Sigmoid colon (tissue), 7 donors: ENCODE data around the gene TSPAN19. TPM values are rescaled to one million over a fixed set of nuclear protein-coding genes. Genes with fewer than 3 reads are reported as not detected.

Experiments used
- DNase-seq: peaks from one replicate; pipeline ENCODE4 v3.0.0-alpha.2; 2019
- H3K27ac ChIP-seq, 4 donors: fragments of 200-600 bp; sonication (generic); one replicate each; pipeline ENCODE4 v1.5.1; 2016 to 2019; ENCODE audit warnings: mild to moderate bottlenecking in 1 of 4
- H3K27me3 ChIP-seq, 3 donors: fragments of 200-600 bp; sonication (generic); one replicate each; pipeline ENCODE4 v1.5.1; 2019; ENCODE audit warnings: mild to moderate bottlenecking in 1 of 3
- H3K36me3 ChIP-seq, 4 donors: fragments of 200-600 bp; sonication (generic); one replicate each; pipeline ENCODE4 v1.5.1; 2016 to 2019
- H3K4me1 ChIP-seq, 4 donors: fragments of 200-600 bp; sonication (generic); one replicate each; pipeline ENCODE4 v1.5.1; 2017 to 2019
- H3K4me3 ChIP-seq, 4 donors: fragments of 200-600 bp; sonication (generic); one replicate each; pipeline ENCODE4 v1.5.1; 2017 to 2019; ENCODE audit warnings: mild to moderate bottlenecking in 2 of 4, moderate library complexity in 1 of 4
- H3K9me3 ChIP-seq, 4 donors: fragments of 200-600 bp in 3 of 4; sonication (generic) in 3 of 4; one replicate each; pipeline versions ENCODE4 v1.5.1 to v1.6.1; 2013 to 2019
- CTCF ChIP-seq, 4 experiments: fragments of 450-650 bp in 3 of 4; fragments of 200-600 bp in 1 of 4; IDR thresholded peaks; one replicate each; pipeline ENCODE4 v1.5.1; 2016 to 2019; ENCODE audit warnings: antibody characterized with exemption in 4 of 4, mild to moderate bottlenecking in 3 of 4, moderate library complexity in 2 of 4
- EP300 ChIP-seq, 4 donors: sonication (generic); formaldehyde crosslinking; IDR thresholded peaks; one replicate each; pipeline ENCODE4 v1.6.1; 2017; ENCODE audit warnings: antibody characterized with exemption in 4 of 4
- POLR2A ChIP-seq, 2 donors: fragments of 450-650 bp; IDR thresholded peaks; one replicate each; pipeline ENCODE4 v1.6.1; 2016; ENCODE audit warnings: antibody characterized with exemption in 2 of 2, mild to moderate bottlenecking in 2 of 2, moderate library complexity in 2 of 2
- POLR2AphosphoS5 ChIP-seq, 4 donors: sonication (generic); formaldehyde crosslinking; IDR thresholded peaks; one replicate each; pipeline ENCODE4 v1.6.1; 2017; ENCODE audit warnings: antibody characterized with exemption in 4 of 4
- WGBS, 2 donors: extraction: QIAGEN DNeasy Blood & Tissue Kit; methylation state at CpG; one replicate each; pipeline ENCODE4 v1.1.7; 2013; 5-methylcytosine and 5-hydroxymethylcytosine counted together
- intact Hi-C: fragments of 100-400 bp; cut with DNase I; formaldehyde crosslinking; loops from one replicate; pipeline ENCODE4 v1.15.1; 2023
- polyA plus RNA-seq, 3 donors: library from polyadenylated mRNA; stranded (reverse); fragments of 200-250 nt; gene quantifications; one replicate each; pipeline ENCODE4 v1.2.3, GENCODE V29; 2013
- total RNA-seq, 4 donors: library from RNA; depleted of rRNA; stranded (reverse); fragments of >200 nt; gene quantifications; one replicate each; pipeline ENCODE4 v1.1.0, GENCODE V29; 2016
- donor health status: healthy with polysubstance abuse.
- donor health status: Bipolar disorder and iron deficiency.
- donor health status: healthy.

The TSPAN19 gene
- total and polyA plus RNA-seq, 7 donors = 0.81 TPM; not detected in 6

GRCh38 chr12:84976133-84976532, 59.9 kb downstream of the TSPAN19 start:
- H3K27me3 ChIP-seq = no peaks in the 10 kb centered on the region
- H3K27ac ChIP-seq = no peak overlapping the region
- TF ChIP-seq EP300 (IDR thresholded peaks at IDR 0.05) (no peak), CTCF (IDR thresholded peaks at IDR 0.05) (no peak), POLR2A (IDR thresholded peaks at IDR 0.05) (no peak), POLR2AphosphoS5 (IDR thresholded peaks at IDR 0.05) (no peak)
- WGBS, 2 donors = 91 to 96% methylated on average over 3 of the region's 3 CpGs
- H3K36me3 ChIP-seq = no peaks in the 10 kb centered on the region
- no peaks in the 10 kb centered on the region for H3K4me1 ChIP-seq
- no peak overlapping the region for H3K4me3 ChIP-seq
- intact Hi-C loops = no loop called here
- DNase-seq = no peak
- no peaks in the 10 kb centered on the region for H3K9me3 ChIP-seq

- no peaks in the 10 kb centered on the region for H3K36me3 ChIP-seq
- no peaks in the 10 kb centered on the region for H3K27me3 ChIP-seq
- no peak overlapping the region for H3K27ac ChIP-seq
- intact Hi-C loops = no loop called here
- no peaks in the 10 kb centered on the region for H3K4me1 ChIP-seq
- TF ChIP-seq CTCF (IDR thresholded peaks at IDR 0.05) (no peak), POLR2A (IDR thresholded peaks at IDR 0.05) (no peak), POLR2AphosphoS5 (IDR thresholded peaks at IDR 0.05) (no peak), EP300 (IDR thresholded peaks at IDR 0.05) (no peak)
- no peak for DNase-seq
- no peak overlapping the region for H3K4me3 ChIP-seq
- no peaks in the 10 kb centered on the region for H3K9me3 ChIP-seq
- 93% methylated on average over 2 of the region's 2 CpGs for WGBS, 2 donors
Measured at GRCh38 chr12:84974155-84974815, 61.8 kb downstream of the TSPAN19 start.

DNA sequence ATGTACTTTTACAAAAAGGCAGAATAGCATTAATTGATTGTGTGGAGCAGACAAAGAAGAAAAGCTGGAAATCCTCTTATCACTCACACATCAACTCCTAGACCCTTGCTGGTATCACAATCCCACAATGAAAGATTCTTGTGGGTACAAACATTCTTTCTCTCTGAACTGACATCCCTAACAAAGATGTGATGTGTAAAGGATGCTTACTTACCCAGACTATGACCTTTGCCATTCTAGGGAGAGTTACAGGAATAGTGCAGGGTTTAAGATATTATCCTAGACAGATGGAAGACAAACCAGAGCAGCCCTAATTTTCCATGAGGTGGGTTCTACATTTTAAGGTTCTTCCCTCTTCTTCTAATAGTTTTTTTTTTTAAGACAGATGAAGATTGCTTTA, 63.1 kb downstream of the TSPAN19 start:
- intact Hi-C loops = no loop called here
- Histone ChIP-seq H3K4me1 (no peaks in the 10 kb centered on the region), H3K27ac (no peak overlapping the region), H3K9me3 (no peaks in the 10 kb centered on the region), H3K36me3 (no peaks in the 10 kb centered on the region), H3K4me3 (no peak overlapping the region), H3K27me3 (no peaks in the 10 kb centered on the region)
- TF ChIP-seq POLR2A (IDR thresholded peaks at IDR 0.05) (no peak), CTCF (IDR thresholded peaks at IDR 0.05) (no peak), POLR2AphosphoS5 (IDR thresholded peaks at IDR 0.05) (no peak), EP300 (IDR thresholded peaks at IDR 0.05) (no peak)
- DNase-seq = no peak

GRCh38 chr12:84969226-84969625, 66.9 kb downstream of the TSPAN19 start:
- Histone ChIP-seq H3K4me3 (no peak overlapping the region), H3K27me3 (no peaks in the 10 kb centered on the region), H3K4me1 (no peaks in the 10 kb centered on the region), H3K36me3 (no peaks in the 10 kb centered on the region), H3K9me3 (no peaks in the 10 kb centered on the region), H3K27ac (no peak overlapping the region)
- intact Hi-C loops = no loop called here
- WGBS, 2 donors = 77 to 78% methylated on average over 3 of the region's 3 CpGs
- DNase-seq = no peak
- TF ChIP-seq POLR2AphosphoS5 (IDR thresholded peaks at IDR 0.05) = no peak
- no peak for TF ChIP-seq CTCF (IDR thresholded peaks at IDR 0.05)
- no peak for TF ChIP-seq POLR2A (IDR thresholded peaks at IDR 0.05)
- TF ChIP-seq EP300 (IDR thresholded peaks at IDR 0.05) = no peak

Other genes with a start within 250 kb of the TSPAN19 start
- gene SLC6A15, start 123.5 kb downstream of the TSPAN19 start, total RNA-seq = 1 to 10 TPM in 3 of 4 donors, under 1 TPM in 1; 0.82 to 2.6 (median 1.4) TPM
- gene SLC6A15, start 123.5 kb downstream of the TSPAN19 start, polyA plus RNA-seq = under 1 TPM in 2 of 3 donors, not detected in 1; 0.35 to 0.60 TPM
- under 1 TPM in 3 of 4 donors, not detected in 1; under 0.01 to 0.41 (median 0.33) TPM for gene LRRIQ1, start 74 bp upstream of the TSPAN19 start, total RNA-seq
- under 1 TPM in 1 of 3 donors, not detected in 2; 0.04 TPM for gene LRRIQ1, start 74 bp upstream of the TSPAN19 start, polyA plus RNA-seq
- under 1 TPM in 1 of 4 donors, not detected in 3; 0.33 TPM for gene ALX1, start 243.9 kb upstream of the TSPAN19 start, total RNA-seq
- not detected for gene ALX1, start 243.9 kb upstream of the TSPAN19 start, polyA plus RNA-seq